ENCODE measurements around the gene RGS17.
"Not testable (repeated sequence)": the region's sequence is repeated elsewhere in the genome, so short reads cannot be mapped to it uniquely, and the experiment has no call there.

The RGS17 gene

DNA sequence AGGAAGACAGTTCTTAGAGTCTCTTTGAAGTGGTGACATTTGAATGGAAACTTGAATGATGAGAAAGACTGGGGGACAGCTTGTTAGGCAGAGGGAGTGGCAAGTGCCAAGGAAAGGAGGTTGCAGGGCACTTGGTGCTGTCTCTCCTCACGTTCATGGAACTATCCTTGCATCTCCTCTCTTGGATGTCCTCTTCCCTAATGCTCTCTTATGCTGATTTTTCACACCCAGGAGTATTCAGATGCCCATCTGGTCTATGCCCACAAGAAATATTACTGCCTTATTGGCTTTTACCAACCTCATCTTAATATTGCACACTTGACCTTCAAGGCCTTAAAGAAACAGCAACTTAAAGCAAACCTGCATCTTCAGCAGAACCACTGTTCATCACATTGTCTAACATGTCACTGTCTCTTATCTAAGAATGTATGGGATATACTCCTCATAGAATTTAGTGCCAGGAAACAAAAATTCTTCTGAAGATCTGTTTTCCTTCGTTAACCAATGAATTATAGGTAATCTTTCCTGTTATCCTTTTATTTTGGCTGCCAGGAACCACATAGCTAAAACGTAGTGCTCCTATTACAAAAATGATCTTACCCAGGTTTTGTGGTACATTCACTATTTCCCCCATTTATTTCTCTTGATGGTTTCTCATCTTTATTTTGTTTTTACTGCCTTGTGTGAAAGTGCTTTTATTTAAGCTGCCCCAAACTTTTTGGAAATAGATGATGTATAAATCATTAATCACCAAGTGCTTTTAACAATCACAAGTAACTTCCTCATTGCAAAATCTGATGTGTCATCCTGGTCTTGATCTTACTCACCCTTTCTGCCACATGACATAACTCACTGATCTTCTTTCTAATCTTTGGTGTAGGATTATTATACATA is 12.8 kb downstream of the RGS17 start:
- Histone ChIP-seq H3K79me2 (ENCODE audit: control insufficient read depth, insufficient read depth, low read length, poor library complexity) (no peaks in the 10 kb centered on the region), H3K4me3 (ENCODE audit: low read depth, low read length) (no peak overlapping the region), H3K79me1 (ENCODE audit: low read length) (no peaks in the 10 kb centered on the region), H3K27me3 (ENCODE audit: insufficient read depth, low read length) (no peaks in the 10 kb centered on the region), H2AFZ (ENCODE audit: insufficient read depth, low read length, poor library complexity) (no peak overlapping the region), H3K36me3 (ENCODE audit: control insufficient read depth in 1 of 2, insufficient read depth in 2 of 2, low read length in 2 of 2) (no peaks in the 10 kb centered on the region), H3K27ac (ENCODE audit: low read depth, low read length) (no peak overlapping the region), H3K9me3 (ENCODE audit: insufficient read depth, low read depth, low read length) (no peaks in the 10 kb centered on the region), H4K12ac (ENCODE audit: low read depth, low read length) (no peak overlapping the region), H2BK12ac (ENCODE audit: low read length) (no peak overlapping the region), H2AK5ac (ENCODE audit: low read length) (no peak overlapping the region), H3K4me2 (ENCODE audit: low read length) (no peak overlapping the region), H3K4me1 (ENCODE audit: control insufficient read depth in 1 of 2, insufficient read depth in 2 of 2, low read length in 2 of 2) (no peaks in the 10 kb centered on the region), H3K18ac (ENCODE audit: low read length) (no peak overlapping the region), H2BK5ac (ENCODE audit: low read depth, low read length, poor library complexity) (no peak overlapping the region), H3K9ac (ENCODE audit: low read length) (no peak overlapping the region), H4K8ac (ENCODE audit: low read depth, low read length) (no peak overlapping the region), H3K23ac (ENCODE audit: low read length) (no peak overlapping the region), H4K91ac (ENCODE audit: low read depth, low read length) (no peak overlapping the region), H3K14ac (ENCODE audit: low read length) (no peak overlapping the region), H2BK120ac (ENCODE audit: insufficient read depth, low read length, poor library complexity) (no peak overlapping the region), H3K4ac (ENCODE audit: low read depth, low read length) (no peak overlapping the region)
- no CpG with 5 or more reads among the region's 3 CpGs for WGBS (ENCODE audit: extremely low coverage, insufficient coverage, insufficient read length)
- peak in 1 of 2 donors; percentile 29 for DNase-seq

DNA sequence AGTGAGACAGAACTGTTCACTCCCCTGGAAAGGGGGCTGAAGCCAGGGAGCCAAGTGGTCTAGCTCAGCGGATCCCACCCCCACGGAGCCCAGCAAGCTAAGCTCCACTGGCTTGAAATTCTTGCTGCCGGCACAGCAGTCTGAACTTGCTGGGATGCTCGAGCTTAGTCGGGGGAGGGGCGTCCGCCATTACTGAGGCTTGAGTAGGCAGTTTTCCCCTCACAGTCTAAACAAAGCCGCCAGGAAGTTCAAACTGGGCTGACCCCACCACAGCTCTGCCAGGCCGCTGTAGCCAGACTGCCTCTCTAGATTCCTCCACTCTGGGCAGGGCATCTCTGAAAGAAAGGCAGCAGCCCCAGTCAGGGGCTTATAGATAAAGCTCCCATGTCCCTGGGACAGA is 20.0 kb downstream of the RGS17 start:
- not testable (repeated sequence) for H2BK120ac ChIP-seq (ENCODE audit: insufficient read depth, low read length, poor library complexity); H2AK5ac ChIP-seq (ENCODE audit: low read length); H3K4me2 ChIP-seq (ENCODE audit: low read length); H3K27me3 ChIP-seq (ENCODE audit: insufficient read depth, low read length); H4K8ac ChIP-seq (ENCODE audit: low read depth, low read length); H3K4me3 ChIP-seq (ENCODE audit: low read depth, low read length); H3K9ac ChIP-seq (ENCODE audit: low read length); H3K27ac ChIP-seq (ENCODE audit: low read depth, low read length); H3K79me2 ChIP-seq (ENCODE audit: control insufficient read depth, insufficient read depth, low read length, poor library complexity); H3K9me3 ChIP-seq (ENCODE audit: insufficient read depth, low read depth, low read length); H3K14ac ChIP-seq (ENCODE audit: low read length); H3K4ac ChIP-seq (ENCODE audit: low read depth, low read length); H4K12ac ChIP-seq (ENCODE audit: low read depth, low read length); H2AFZ ChIP-seq (ENCODE audit: insufficient read depth, low read length, poor library complexity); H3K36me3 ChIP-seq (ENCODE audit: control insufficient read depth in 1 of 2, insufficient read depth in 2 of 2, low read length in 2 of 2); H2BK5ac ChIP-seq (ENCODE audit: low read depth, low read length, poor library complexity); H2BK12ac ChIP-seq (ENCODE audit: low read length); H3K79me1 ChIP-seq (ENCODE audit: low read length); H3K23ac ChIP-seq (ENCODE audit: low read length); DNase-seq; H3K18ac ChIP-seq (ENCODE audit: low read length); H4K91ac ChIP-seq (ENCODE audit: low read depth, low read length); H3K4me1 ChIP-seq (ENCODE audit: control insufficient read depth in 1 of 2, insufficient read depth in 2 of 2, low read length in 2 of 2)
- no CpG with 5 or more reads among the region's 9 CpGs for WGBS (ENCODE audit: extremely low coverage, insufficient coverage, insufficient read length)

DNA sequence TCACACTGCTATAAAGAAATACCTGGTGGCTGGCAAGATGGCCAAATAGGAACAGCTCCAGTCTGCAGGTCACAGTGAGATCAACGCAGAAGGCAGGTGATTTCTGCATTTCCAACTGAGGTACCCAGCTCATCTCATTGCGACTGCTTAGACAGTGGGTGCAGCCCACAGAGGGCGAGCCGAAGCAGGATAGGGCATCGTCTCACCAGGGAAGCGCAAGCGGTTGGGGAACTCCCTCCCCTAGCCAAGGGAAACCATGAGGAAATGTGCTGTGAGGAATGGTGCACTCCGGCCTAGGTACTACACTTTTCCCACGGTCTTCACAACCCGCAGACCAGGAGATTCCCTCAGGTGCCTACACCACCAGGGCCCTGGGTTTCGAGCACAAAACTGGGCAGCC is 20.5 kb downstream of the RGS17 start:
- H2BK12ac ChIP-seq (ENCODE audit: low read length); H3K79me1 ChIP-seq (ENCODE audit: low read length); H3K27me3 ChIP-seq (ENCODE audit: insufficient read depth, low read length); H3K14ac ChIP-seq (ENCODE audit: low read length); H2AFZ ChIP-seq (ENCODE audit: insufficient read depth, low read length, poor library complexity); H3K9ac ChIP-seq (ENCODE audit: low read length); H3K23ac ChIP-seq (ENCODE audit: low read length); H2AK5ac ChIP-seq (ENCODE audit: low read length); H4K12ac ChIP-seq (ENCODE audit: low read depth, low read length); H3K27ac ChIP-seq (ENCODE audit: low read depth, low read length); H3K4me1 ChIP-seq (ENCODE audit: control insufficient read depth in 1 of 2, insufficient read depth in 2 of 2, low read length in 2 of 2); H4K91ac ChIP-seq (ENCODE audit: low read depth, low read length); DNase-seq; H3K36me3 ChIP-seq (ENCODE audit: control insufficient read depth in 1 of 2, insufficient read depth in 2 of 2, low read length in 2 of 2); H2BK5ac ChIP-seq (ENCODE audit: low read depth, low read length, poor library complexity); H3K4me3 ChIP-seq (ENCODE audit: low read depth, low read length); H3K9me3 ChIP-seq (ENCODE audit: insufficient read depth, low read depth, low read length); H3K4ac ChIP-seq (ENCODE audit: low read depth, low read length); H2BK120ac ChIP-seq (ENCODE audit: insufficient read depth, low read length, poor library complexity); H3K18ac ChIP-seq (ENCODE audit: low read length); H3K79me2 ChIP-seq (ENCODE audit: control insufficient read depth, insufficient read depth, low read length, poor library complexity); H3K4me2 ChIP-seq (ENCODE audit: low read length); H4K8ac ChIP-seq (ENCODE audit: low read depth, low read length): not testable (repeated sequence)
- no CpG with 5 or more reads among the region's 11 CpGs for WGBS (ENCODE audit: extremely low coverage, insufficient coverage, insufficient read length)

DNA sequence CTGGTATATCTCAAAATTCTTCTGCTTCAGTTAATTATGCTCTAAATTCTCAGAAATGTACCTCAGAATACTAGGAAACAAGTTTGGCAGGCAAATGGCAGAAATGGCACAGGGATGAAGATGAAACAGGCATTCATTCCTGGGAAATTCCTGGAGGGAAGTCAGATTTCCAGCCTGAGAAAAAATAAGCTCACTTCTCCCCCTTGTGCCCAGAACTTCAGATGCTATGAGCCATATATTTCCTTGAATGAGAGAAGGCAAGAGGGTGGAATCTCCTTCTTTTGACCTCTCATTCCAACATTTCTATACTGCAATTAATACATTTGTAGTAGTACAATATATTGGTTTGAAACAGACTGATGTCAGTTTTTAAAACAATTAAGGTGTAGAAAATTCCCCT is 22.8 kb downstream of the RGS17 start:
- Histone ChIP-seq H3K79me2 (ENCODE audit: control insufficient read depth, insufficient read depth, low read length, poor library complexity) (no peaks in the 10 kb centered on the region), H2BK12ac (ENCODE audit: low read length) (no peak overlapping the region), H3K4me3 (ENCODE audit: low read depth, low read length) (no peak overlapping the region), H4K8ac (ENCODE audit: low read depth, low read length) (no peak overlapping the region), H2BK120ac (ENCODE audit: insufficient read depth, low read length, poor library complexity) (no peak overlapping the region), H3K27ac (ENCODE audit: low read depth, low read length) (no peak overlapping the region), H2AFZ (ENCODE audit: insufficient read depth, low read length, poor library complexity) (no peak overlapping the region), H3K23ac (ENCODE audit: low read length) (no peak overlapping the region), H3K9me3 (ENCODE audit: insufficient read depth, low read depth, low read length) (no peaks in the 10 kb centered on the region), H3K4me2 (ENCODE audit: low read length) (no peak overlapping the region), H3K14ac (ENCODE audit: low read length) (no peak overlapping the region), H3K36me3 (ENCODE audit: control insufficient read depth in 1 of 2, insufficient read depth in 2 of 2, low read length in 2 of 2) (no peaks in the 10 kb centered on the region), H2AK5ac (ENCODE audit: low read length) (no peak overlapping the region), H3K9ac (ENCODE audit: low read length) (no peak overlapping the region), H3K79me1 (ENCODE audit: low read length) (no peaks in the 10 kb centered on the region), H2BK5ac (ENCODE audit: low read depth, low read length, poor library complexity) (no peak overlapping the region), H3K4me1 (ENCODE audit: control insufficient read depth in 1 of 2, insufficient read depth in 2 of 2, low read length in 2 of 2) (no peaks in the 10 kb centered on the region), H3K27me3 (ENCODE audit: insufficient read depth, low read length) (no peaks in the 10 kb centered on the region), H3K18ac (ENCODE audit: low read length) (no peak overlapping the region), H4K91ac (ENCODE audit: low read depth, low read length) (no peak overlapping the region), H3K4ac (ENCODE audit: low read depth, low read length) (no peak overlapping the region), H4K12ac (ENCODE audit: low read depth, low read length) (no peak overlapping the region)
- DNase-seq: peak in 1 of 2 donors; percentile 13
